H1 (cell line): ENCODE data around the gene ADH4. TPM values are rescaled to one million over a fixed set of nuclear protein-coding genes. Genes with fewer than 3 reads are reported as not detected.

Source experiments
- CTCF ChIA-PET: fragments of 300-600 bp; sonication (Branson Sonifier 250); formaldehyde crosslinking; loops from one replicate; lab custom pipeline; 2021; ENCODE audit not compliant: partially characterized antibody; lab: Charles Lee
- POLR2A ChIA-PET: fragments of 300-600 bp; sonication (Branson Sonifier 250); formaldehyde crosslinking; loops from one replicate; lab custom pipeline; 2021; ENCODE audit warnings: inconsistent platforms; ENCODE audit not compliant: partially characterized antibody; lab: Charles Lee
- DNase-seq, 2 experiments: peaks; one replicate each; pipeline versions ENCODE4 v3.0.0 to v3.0.0-alpha.2; 2010 to 2022; ENCODE audit warnings: low spot score in 2 of 2, low read depth in 1 of 2, mixed read lengths in 1 of 2
- FAIRE-seq: peaks from 2 replicates; lab custom pipeline; 2011; peaks lifted over from hg19 to GRCh38; lab: Jason Lieb, UNC
- H2AFZ ChIP-seq: 2 replicates; pipeline ENCODE4 v1.8.1; 2012; ENCODE audit warnings: low read length, inconsistent platforms
- H2AK5ac ChIP-seq: 2 replicates; pipeline ENCODE4 v1.6.1; 2013; ENCODE audit warnings: low read depth, low read length
- H2BK120ac ChIP-seq: replicated peaks from 2 replicates; pipeline ENCODE3; 2013; ENCODE audit warnings: low read depth, low read length, inconsistent platforms
- H2BK12ac ChIP-seq: 2 replicates; pipeline ENCODE4 v1.6.1; 2013; ENCODE audit warnings: low read depth, low read length
- H2BK15ac ChIP-seq: 2 replicates; pipeline ENCODE4 v1.6.1; 2013; ENCODE audit warnings: low read length
- H2BK20ac ChIP-seq: 2 replicates; pipeline ENCODE4 v1.6.1; 2013; ENCODE audit warnings: low read length
- H2BK5ac ChIP-seq: 2 replicates; pipeline ENCODE4 v1.6.1; 2013; ENCODE audit warnings: low read depth, low read length
- H3K14ac ChIP-seq: 2 replicates; pipeline ENCODE4 v1.6.1; 2013; ENCODE audit warnings: inconsistent platforms; ENCODE audit not compliant: insufficient read length
- H3K18ac ChIP-seq: 2 replicates; pipeline ENCODE4 v1.6.1; 2013; ENCODE audit warnings: low read length; ENCODE audit errors: extremely low read depth
- H3K23ac ChIP-seq: 2 replicates; pipeline ENCODE4 v1.6.1; 2013; ENCODE audit warnings: inconsistent platforms; ENCODE audit not compliant: insufficient read length
- H3K23me2 ChIP-seq: 2 replicates; pipeline ENCODE4 v1.6.1; 2013; ENCODE audit warnings: low read depth, low read length
- H3K27ac ChIP-seq: 2 replicates; pipeline ENCODE4 v1.6.1; 2011; ENCODE audit warnings: low read depth, low read length, inconsistent platforms
- H3K27me3 ChIP-seq, 4 experiments: replicated peaks in 1 of 4; 1 replicate in 1 of 4; 2 replicates in 3 of 4; pipeline versions ENCODE4 v1.6.1 to v1.8.1; 2011 to 2013; ENCODE audit warnings: low read length in 3 of 4, mild to moderate bottlenecking in 3 of 4, inconsistent platforms in 2 of 4, mixed read lengths in 2 of 4, moderate library complexity in 1 of 4; ENCODE audit not compliant: control insufficient read depth in 3 of 4, insufficient read depth in 3 of 4; ENCODE audit errors: extremely low read depth in 1 of 4
- H3K36me3 ChIP-seq, 4 experiments: 2 replicates each; pipeline versions ENCODE4 v1.6.1 to v1.8.1; 2011 to 2013; ENCODE audit warnings: mild to moderate bottlenecking in 4 of 4, low read length in 3 of 4, moderate library complexity in 2 of 4, control low read depth in 1 of 4, inconsistent platforms in 1 of 4; ENCODE audit not compliant: insufficient read depth in 4 of 4, control insufficient read depth in 2 of 4
- H3K4ac ChIP-seq: replicated peaks from 2 replicates; pipeline ENCODE3; 2013; ENCODE audit warnings: low read length, low read depth, mixed read lengths, inconsistent platforms; ENCODE audit not compliant: insufficient read length
- H3K4me1 ChIP-seq, 4 experiments: replicated peaks in 1 of 4; 1 replicate in 1 of 4; 2 replicates in 3 of 4; pipeline versions ENCODE4 v1.6.1 to v1.8.1; 2011 to 2013; ENCODE audit warnings: low read length in 3 of 4, inconsistent platforms in 2 of 4, mixed read lengths in 1 of 4; ENCODE audit not compliant: insufficient read depth in 4 of 4, control insufficient read depth in 3 of 4
- H3K4me2 ChIP-seq, 2 experiments: 2 replicates each; pipeline versions ENCODE4 v1.6.1 to v1.8.1; 2011 to 2013; ENCODE audit warnings: low read depth in 2 of 2, low read length in 2 of 2, control low read depth in 1 of 2, inconsistent platforms in 1 of 2, mild to moderate bottlenecking in 1 of 2; ENCODE audit not compliant: insufficient read depth in 1 of 2
- H3K4me3 ChIP-seq, 4 experiments: fragments of 200-600, 300-600 bp in 1 of 4; sonication (generic), shearing (Covaris generic), sonication (Bioruptor Twin) in 1 of 4; 2 replicates each; pipeline versions ENCODE4 v1.5.1 to v1.8.1; 2011 to 2016; ENCODE audit warnings: low read length in 4 of 4, low read depth in 3 of 4, control low read depth in 2 of 4, inconsistent platforms in 2 of 4, mild to moderate bottlenecking in 2 of 4, mixed read lengths in 1 of 4, moderate library complexity in 1 of 4; ENCODE audit not compliant: insufficient read depth in 2 of 4; ENCODE audit errors: extremely low read depth in 1 of 4
- H3K56ac ChIP-seq: replicated peaks from 2 replicates; pipeline ENCODE3; 2013; ENCODE audit warnings: low read depth, mild to moderate bottlenecking, mixed read lengths, low read length, inconsistent platforms; ENCODE audit not compliant: insufficient read length
- H3K79me1 ChIP-seq: 2 replicates; pipeline ENCODE4 v1.6.1; 2013; ENCODE audit warnings: low read depth, low read length, control low read depth
- H3K79me2 ChIP-seq, 2 experiments: 2 replicates each; pipeline versions ENCODE4 v1.6.1 to v1.8.1; 2012 to 2013; ENCODE audit warnings: low read length in 2 of 2, mild to moderate bottlenecking in 2 of 2, inconsistent platforms in 1 of 2; ENCODE audit not compliant: insufficient read depth in 2 of 2, control insufficient read depth in 1 of 2
- H3K9ac ChIP-seq, 4 experiments: replicated peaks in 1 of 4; 1 replicate in 1 of 4; 2 replicates in 3 of 4; pipeline versions ENCODE4 v1.6.1 to v1.8.1; 2011 to 2013; ENCODE audit warnings: low read depth in 3 of 4, low read length in 3 of 4, control low read depth in 2 of 4, mild to moderate bottlenecking in 2 of 4, moderate library complexity in 2 of 4, inconsistent platforms in 1 of 4; ENCODE audit errors: extremely low read depth in 1 of 4
- H3K9me3 ChIP-seq, 2 experiments: 2 replicates each; pipeline versions ENCODE4 v1.6.1 to v1.8.1; 2012 to 2013; ENCODE audit warnings: mild to moderate bottlenecking in 2 of 2, moderate library complexity in 2 of 2, control low read depth in 1 of 2, inconsistent platforms in 1 of 2, low read depth in 1 of 2, low read length in 1 of 2, mixed read lengths in 1 of 2; ENCODE audit not compliant: insufficient read depth in 2 of 2
- H4K20me1 ChIP-seq, 2 experiments: replicated peaks in 1 of 2; 2 replicates each; pipeline versions ENCODE3 to v1.8.1; 2011 to 2013; ENCODE audit warnings: inconsistent platforms in 2 of 2, low read length in 2 of 2, mild to moderate bottlenecking in 1 of 2; ENCODE audit not compliant: insufficient read depth in 2 of 2, control insufficient read depth in 1 of 2
- H4K5ac ChIP-seq: 2 replicates; pipeline ENCODE4 v1.6.1; 2013; ENCODE audit warnings: low read length, low read depth, mixed read lengths, inconsistent platforms; ENCODE audit not compliant: insufficient read length
- H4K8ac ChIP-seq: 2 replicates; pipeline ENCODE4 v1.8.0; 2013; ENCODE audit warnings: mild to moderate bottlenecking, moderate library complexity, low read length, inconsistent platforms; ENCODE audit not compliant: insufficient read depth; ENCODE audit errors: extremely low read depth
- H4K91ac ChIP-seq: replicated peaks from 2 replicates; pipeline ENCODE3; 2013; ENCODE audit warnings: low read length, mixed read lengths, inconsistent platforms; ENCODE audit not compliant: insufficient read length
- ASH2L ChIP-seq: fragments of 200-600, 300-600 bp; sonication (generic); IDR thresholded peaks from one replicate; pipeline ENCODE4 v1.7.1; 2017; ENCODE audit warnings: low read length
- CTBP2 ChIP-seq: IDR thresholded peaks from 2 replicates; pipeline ENCODE4 v1.7.0; 2011; ENCODE audit warnings: borderline replicate concordance, mild to moderate bottlenecking, moderate library complexity, mixed read lengths, low read length; ENCODE audit not compliant: insufficient read depth, insufficient read length
- EGR1 ChIP-seq: IDR thresholded peaks from 2 replicates; pipeline ENCODE4 v1.6.1; 2011; ENCODE audit warnings: low read depth, low read length, borderline replicate concordance
- EP300 ChIP-seq, 2 experiments: IDR thresholded peaks; 1 replicate in 1 of 2; 2 replicates in 1 of 2; pipeline ENCODE4 v1.6.1; 2011 to 2012; ENCODE audit warnings: low read depth in 2 of 2, low read length in 2 of 2, mild to moderate bottlenecking in 2 of 2, borderline replicate concordance in 1 of 2, inconsistent platforms in 1 of 2, moderate library complexity in 1 of 2
- RAD21 ChIP-seq, 2 experiments: IDR thresholded peaks in 1 of 2; conservative IDR thresholded peaks in 1 of 2; 2 replicates each; pipeline ENCODE4 v1.6.1; 2011; ENCODE audit warnings: low read depth in 2 of 2, low read length in 2 of 2, improper control_type of control experiment in 1 of 2, inconsistent platforms in 1 of 2, mild to moderate bottlenecking in 1 of 2, moderate library complexity in 1 of 2
- SP4 ChIP-seq: IDR thresholded peaks from 2 replicates; pipeline ENCODE4 v1.6.1; 2012; ENCODE audit warnings: low read length, inconsistent platforms
- TAF1 ChIP-seq: IDR thresholded peaks from 2 replicates; pipeline ENCODE4 v1.6.1; 2011; ENCODE audit warnings: mild to moderate bottlenecking, low read depth, low read length
- YY1 ChIP-seq: IDR thresholded peaks from 2 replicates; pipeline ENCODE4 v1.6.1; 2011; ENCODE audit warnings: low read depth, mild to moderate bottlenecking, low read length
- WGBS, 2 experiments: shearing (Covaris generic) in 1 of 2; methylation state at CpG; one replicate each; pipeline versions ENCODE4 v1.1.6 to v1.1.7; 2013 to 2015; ENCODE audit warnings: low lambda C conversion rate in 2 of 2, mixed read lengths in 2 of 2, inconsistent platforms in 1 of 2, low coverage in 1 of 2, missing lambda C conversion rate in 1 of 2; ENCODE audit not compliant: insufficient replicate concordance in 2 of 2, insufficient coverage in 1 of 2, insufficient read length in 1 of 2; ENCODE audit errors: extremely low coverage in 1 of 2, missing lambda C conversion rate in 1 of 2; 5-methylcytosine and 5-hydroxymethylcytosine counted together
- polyA plus RNA-seq, 7 experiments: library from polyadenylated mRNA; depleted of rRNA in 3 of 7; stranded (reverse) in 5 of 7; unstranded in 2 of 7; fragments of >200 nt in 5 of 7; fragments of 200-250 nt in 2 of 7; gene quantifications; 1 replicate in 5 of 7; 2 replicates in 1 of 7; 4 replicates in 1 of 7; pipeline versions ENCODE4 v1.2.1 to v1.2.3, GENCODE V29; 2011 to 2013; ENCODE audit warnings: missing spikeins in 2 of 7, mixed read lengths in 2 of 7
- total RNA-seq: library from RNA; stranded (reverse); fragmentation: NEBNext Ultra II Directional; extraction: Animal tissue kit (Norgen Biotek cat#: 25700); gene quantifications from 2 replicates; pipeline ENCODE4 v1.2.1, GENCODE V29; 2021
- TF ChIP-seq, protein P1 (sequence below): IDR thresholded peaks from 2 replicates; pipeline ENCODE4 v1.6.1; 2012; ENCODE audit warnings: low read length, inconsistent platforms

ADH4 gene
- total and polyA plus RNA-seq, 2 of the 8 experiments (the other 6 are each of a cell fraction or from before 2014, with no cell fraction given), result not detected

DNA sequence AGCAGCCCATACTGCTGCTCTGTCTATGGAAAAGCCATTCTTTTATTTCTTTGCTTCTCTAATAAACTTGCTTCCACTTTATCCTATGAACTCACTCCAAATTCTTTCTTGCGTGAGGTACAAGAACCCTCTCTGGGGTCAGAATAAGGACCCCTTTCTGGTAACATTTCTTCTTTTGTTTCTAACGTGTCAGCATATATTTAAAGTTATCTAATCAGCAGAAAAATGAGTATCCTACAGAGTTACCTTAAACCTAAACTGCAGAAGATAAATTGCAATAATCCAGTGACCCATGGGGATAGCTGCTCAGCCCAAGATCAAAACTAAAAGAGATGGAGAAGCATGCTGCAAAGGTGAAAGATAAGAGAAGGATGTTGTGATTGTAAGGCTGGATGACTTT lies 59.5 kb downstream of the ADH4 start:
- Histone ChIP-seq H2BK12ac (no peak overlapping the region), H3K4me2 (no peak overlapping the region), H4K5ac (no peak overlapping the region), H3K9ac (no peak overlapping the region; a peak in 1 of 7 replicates), H3K23me2 (peaks cover 5% of the 10 kb centered on the region), H3K36me3 (peaks cover 19 to 62% (median 49%) of the 10 kb centered on the region in 4 experiments), H2BK20ac (no peak overlapping the region), H3K4me3 (no peak overlapping the region), H2AK5ac (no peak overlapping the region), H2AFZ (no peak overlapping the region), H3K79me1 (peaks cover 2% of the 10 kb centered on the region; the same call in 1 of the 2 replicates), H3K56ac (no peak overlapping the region), H4K8ac (no peak overlapping the region), H3K4me1 (no peaks in the 10 kb centered on the region; a peak in 1 of 7 replicates), H2BK5ac (no peak overlapping the region), H3K4ac (no peak overlapping the region), H4K20me1 (peaks cover 2 to 7% of the 10 kb centered on the region in 2 experiments), H3K27me3 (no peaks in the 10 kb centered on the region), H3K23ac (no peak overlapping the region), H3K14ac (no peak overlapping the region)
- 92% methylated on average over 2 of the region's 2 CpGs; no CpG with 5 or more reads in 1 of the 2 experiments for WGBS, 2 experiments
- ChIA-PET POLR2A (interaction anchor here (2.6 to 4.4 kb wide), 2 partner anchors 10 to 16 kb away, joined by 17 read pairs; no protein-coding TSS in a partner anchor), CTCF (no interaction called here)
- FAIRE-seq, result no peak
- no peak for DNase-seq
- TF ChIP-seq RAD21 (IDR thresholded peaks at IDR 0.05 in 1 of 2, conservative IDR thresholded peaks at IDR 0.05 in 1 of 2; ENCODE audit: low read depth in 2 of 2, low read length in 2 of 2) (no peak), TAF1 (no peak), EGR1 (no peak), ASH2L (no peak), CTBP2 (no peak), SP4 (no peak), EP300 (IDR thresholded peaks at IDR 0.05; ENCODE audit: borderline replicate concordance in 1 of 2, low read depth in 2 of 2, low read length in 2 of 2) (no peak), YY1 (no peak)
- TF ChIP-seq, protein P1, sequence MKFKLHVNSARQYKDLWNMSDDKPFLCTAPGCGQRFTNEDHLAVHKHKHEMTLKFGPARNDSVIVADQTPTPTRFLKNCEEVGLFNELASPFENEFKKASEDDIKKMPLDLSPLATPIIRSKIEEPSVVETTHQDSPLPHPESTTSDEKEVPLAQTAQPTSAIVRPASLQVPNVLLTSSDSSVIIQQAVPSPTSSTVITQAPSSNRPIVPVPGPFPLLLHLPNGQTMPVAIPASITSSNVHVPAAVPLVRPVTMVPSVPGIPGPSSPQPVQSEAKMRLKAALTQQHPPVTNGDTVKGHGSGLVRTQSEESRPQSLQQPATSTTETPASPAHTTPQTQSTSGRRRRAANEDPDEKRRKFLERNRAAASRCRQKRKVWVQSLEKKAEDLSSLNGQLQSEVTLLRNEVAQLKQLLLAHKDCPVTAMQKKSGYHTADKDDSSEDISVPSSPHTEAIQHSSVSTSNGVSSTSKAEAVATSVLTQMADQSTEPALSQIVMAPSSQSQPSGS, result no peak
- TF ChIP-seq, all 59 proteins: peak for 0
- Histone ChIP-seq H3K79me2 (peaks cover 7 to 51% of the 10 kb centered on the region in 2 experiments; a peak in 3 of 4 replicates), H3K27ac (no peak overlapping the region), H2BK120ac (no peak overlapping the region), H4K91ac (no peak overlapping the region), H3K9me3 (no peaks in the 10 kb centered on the region), H3K18ac (no peak overlapping the region), H2BK15ac (no peak overlapping the region)
